Muscle layer of colon (tissue), 2 donors: ENCODE results near the gene RPL31.
A peak's percentile ranks its signal among the peaks of the same experiment; 100 is the strongest.

ENCODE experiments used
- H3K27ac ChIP-seq: one replicate; pipeline ENCODE4 v1.7.0; 2013; ENCODE audit warnings: low read depth, mild to moderate bottlenecking, low read length, moderate library complexity
- H3K27me3 ChIP-seq, 2 donors: one replicate each; pipeline ENCODE4 v1.7.0; 2013; ENCODE audit warnings: low read length in 2 of 2, mild to moderate bottlenecking in 2 of 2; ENCODE audit not compliant: insufficient read depth in 2 of 2, control insufficient read depth in 1 of 2
- H3K36me3 ChIP-seq: one replicate; pipeline ENCODE4 v1.7.0; 2013; ENCODE audit warnings: mild to moderate bottlenecking, low read length; ENCODE audit not compliant: insufficient read depth
- H3K4me1 ChIP-seq: one replicate; pipeline ENCODE4 v1.7.0; 2013; ENCODE audit warnings: mild to moderate bottlenecking, low read length; ENCODE audit not compliant: insufficient read depth
- H3K4me3 ChIP-seq, 2 donors: one replicate each; pipeline ENCODE4 v1.7.0; 2013; ENCODE audit warnings: low read length in 2 of 2, low read depth in 1 of 2, mild to moderate bottlenecking in 1 of 2, moderate library complexity in 1 of 2
- H3K9ac ChIP-seq: one replicate; pipeline ENCODE4 v1.7.0; 2013; ENCODE audit warnings: low read length
- H3K9me3 ChIP-seq: one replicate; pipeline ENCODE4 v1.7.0; 2013; ENCODE audit warnings: mild to moderate bottlenecking, low read length
- donor health status: abdominal sarcoma.
- donor health status: Adenocarcinoma of cecum.

The RPL31 gene

DNA sequence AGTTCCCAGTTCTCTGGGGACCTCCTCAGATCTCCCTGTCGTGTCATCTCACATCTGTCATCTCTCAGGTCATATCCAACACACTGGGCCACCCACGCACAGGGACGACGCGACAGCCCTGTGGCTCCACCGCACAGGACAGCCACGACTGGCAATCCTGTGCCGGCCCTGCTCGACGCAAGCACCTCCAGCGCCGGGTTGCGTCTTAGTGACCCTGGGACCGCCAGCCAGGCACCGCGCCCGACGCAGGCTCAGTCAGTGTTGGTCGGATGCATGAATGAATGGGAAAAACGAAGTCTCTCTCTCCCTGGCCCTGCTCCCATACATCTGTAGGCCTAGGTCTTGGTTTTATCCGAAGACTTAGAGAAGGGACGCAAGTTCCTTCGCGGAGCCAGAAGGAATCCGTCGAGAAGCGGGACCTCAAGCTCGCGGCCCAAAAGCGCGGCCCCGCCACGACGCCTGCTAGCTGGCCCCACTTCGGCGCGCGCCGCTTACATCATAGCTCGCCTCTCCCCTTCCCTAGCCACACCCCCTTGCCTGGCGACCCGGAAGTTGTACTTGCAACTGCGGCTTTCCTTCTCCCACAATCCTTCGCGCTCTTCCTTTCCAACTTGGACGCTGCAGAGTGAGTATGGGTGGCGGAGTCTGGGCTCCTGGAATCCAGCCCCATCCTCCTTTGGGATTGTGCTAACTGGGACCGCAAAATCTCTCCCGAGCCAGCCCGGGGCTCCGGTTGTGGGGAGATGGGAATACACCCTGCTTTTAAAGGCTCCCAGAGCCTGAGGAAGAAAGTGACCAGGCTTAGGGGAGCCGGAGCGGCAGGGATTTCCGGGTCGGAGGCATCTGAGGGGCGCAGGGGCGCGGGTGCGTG is at the start of gene RPL31:
Gene RPL31, plus strand, starts transcription at position 599 of the 871 bp plus-strand sequence. CDS start 413 bp downstream, outside the sequence.
- Histone ChIP-seq H3K27me3 (no peaks in the 10 kb centered on the region), H3K27ac (peak within 1 kb of the TSS; percentile 85)

DNA sequence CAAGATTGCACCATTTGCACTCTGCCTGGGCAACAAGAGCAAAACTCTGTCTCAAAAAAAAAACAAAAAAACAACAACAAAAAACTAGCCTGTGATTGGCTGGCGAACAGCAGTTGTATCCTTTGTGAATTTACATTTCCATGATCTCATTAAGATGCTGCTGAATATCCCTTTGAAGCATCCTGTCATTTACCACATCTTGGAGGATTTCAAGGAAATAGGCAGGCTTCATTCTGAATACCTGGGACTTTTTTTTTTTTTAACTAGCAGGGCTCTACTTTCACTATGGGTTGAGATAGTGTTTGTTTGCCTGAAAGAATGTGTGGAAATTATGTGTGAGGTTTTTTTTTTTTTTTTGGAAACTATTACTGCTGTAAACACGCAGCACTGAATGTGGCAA is 49.6 kb upstream of the RPL31 start:
- Histone ChIP-seq H3K9ac (no peak overlapping the region), H3K36me3 (peaks cover 3% of the 10 kb centered on the region), H3K4me1 (no peaks in the 10 kb centered on the region), H3K9me3 (no peaks in the 10 kb centered on the region), H3K27me3 (no peaks in the 10 kb centered on the region), H3K4me3 (no peak overlapping the region), H3K27ac (no peak overlapping the region)

More for the DNA sequence above, at the start of gene RPL31:
- Histone ChIP-seq H3K9me3 (no peaks in the 10 kb centered on the region), H3K36me3 (peaks cover 33% of the 10 kb centered on the region), H3K4me1 (peaks cover 19% of the 10 kb centered on the region), H3K9ac (peak within 1 kb of the TSS; percentile 77), H3K4me3 (peak within 1 kb of the TSS; percentile 61 to 79)

DNA sequence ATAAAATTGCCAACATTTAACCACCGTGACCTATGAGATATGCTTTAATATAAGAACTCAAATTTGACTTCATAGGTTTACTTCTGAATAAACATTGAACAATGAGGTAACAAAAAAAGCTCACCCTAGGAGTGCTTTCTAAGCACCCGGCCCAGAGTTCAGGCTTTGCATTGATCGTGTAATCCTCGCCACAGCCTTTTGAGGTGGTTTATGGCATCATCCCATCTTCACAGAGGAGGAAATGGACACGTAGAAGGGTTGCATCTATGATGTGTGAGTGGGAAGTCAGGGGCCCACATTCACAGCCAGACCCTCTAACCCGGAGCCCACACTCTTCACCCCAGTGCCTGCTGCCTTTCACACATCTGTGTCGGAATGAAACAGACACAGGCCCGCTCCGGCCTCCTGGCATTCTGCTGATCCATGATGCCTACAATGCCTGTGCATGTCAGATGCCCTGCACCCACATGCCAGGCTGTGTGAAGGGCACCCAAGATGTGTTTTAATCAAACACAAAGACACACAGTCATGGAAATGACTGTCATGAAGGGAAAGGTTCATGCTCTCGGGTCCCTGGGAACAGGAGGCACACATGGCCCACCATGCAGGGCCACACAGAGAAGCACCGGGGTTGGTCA is 48.6 kb upstream of the RPL31 start:
- Histone ChIP-seq H3K9me3 (no peaks in the 10 kb centered on the region), H3K36me3 (peaks cover 3% of the 10 kb centered on the region), H3K27me3 (no peaks in the 10 kb centered on the region), H3K4me3 (no peak overlapping the region), H3K4me1 (peaks cover 6% of the 10 kb centered on the region), H3K9ac (no peak overlapping the region), H3K27ac (no peak overlapping the region)

DNA sequence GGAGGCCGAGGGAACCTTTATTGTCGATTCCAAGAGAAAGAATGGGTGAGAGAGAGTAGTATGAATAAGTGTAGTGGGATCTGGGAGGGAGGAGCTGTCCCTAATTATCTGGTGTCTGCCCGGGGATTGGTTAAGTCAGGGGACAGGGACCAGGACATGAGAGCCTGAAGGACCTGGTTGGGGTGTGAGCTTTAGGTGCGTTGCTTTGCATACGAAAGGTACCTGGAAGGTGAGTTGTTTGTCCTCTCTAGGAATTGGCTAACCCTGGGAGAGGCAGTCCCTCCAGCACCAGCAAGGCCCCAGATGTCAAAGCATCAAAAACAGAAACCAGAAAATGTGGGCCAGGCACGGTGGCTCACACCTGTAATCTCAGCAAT is 48.1 kb upstream of the RPL31 start:
- Histone ChIP-seq H3K9me3 (no peaks in the 10 kb centered on the region), H3K4me1 (peaks cover 7% of the 10 kb centered on the region), H3K27ac (no peak overlapping the region), H3K9ac (no peak overlapping the region), H3K36me3 (peaks cover 3% of the 10 kb centered on the region), H3K27me3 (no peaks in the 10 kb centered on the region), H3K4me3 (no peak overlapping the region)

DNA sequence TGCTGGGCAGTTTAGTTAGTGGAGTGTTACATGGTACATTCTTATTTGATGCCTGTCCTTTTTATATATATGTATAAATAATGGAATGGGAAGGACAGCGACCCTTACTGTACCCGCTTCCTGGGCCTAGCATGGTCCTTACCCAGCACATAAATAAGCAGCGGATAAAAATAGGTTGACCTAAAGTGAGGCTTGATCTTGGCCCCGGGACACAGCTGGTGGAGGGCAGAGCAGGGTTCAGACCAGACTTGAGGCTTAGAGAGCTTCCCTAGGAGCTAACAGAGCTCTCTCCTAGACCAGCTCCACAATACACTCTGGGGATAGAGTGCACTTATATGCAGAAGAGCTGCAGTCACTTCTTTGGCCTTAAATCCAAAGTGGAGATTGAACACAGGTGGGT is 46.9 kb upstream of the RPL31 start:
- Histone ChIP-seq H3K27ac (no peak overlapping the region), H3K36me3 (peaks cover 2% of the 10 kb centered on the region), H3K27me3 (no peaks in the 10 kb centered on the region), H3K9me3 (no peaks in the 10 kb centered on the region), H3K9ac (no peak overlapping the region), H3K4me1 (peaks cover 7% of the 10 kb centered on the region), H3K4me3 (no peak overlapping the region)

DNA sequence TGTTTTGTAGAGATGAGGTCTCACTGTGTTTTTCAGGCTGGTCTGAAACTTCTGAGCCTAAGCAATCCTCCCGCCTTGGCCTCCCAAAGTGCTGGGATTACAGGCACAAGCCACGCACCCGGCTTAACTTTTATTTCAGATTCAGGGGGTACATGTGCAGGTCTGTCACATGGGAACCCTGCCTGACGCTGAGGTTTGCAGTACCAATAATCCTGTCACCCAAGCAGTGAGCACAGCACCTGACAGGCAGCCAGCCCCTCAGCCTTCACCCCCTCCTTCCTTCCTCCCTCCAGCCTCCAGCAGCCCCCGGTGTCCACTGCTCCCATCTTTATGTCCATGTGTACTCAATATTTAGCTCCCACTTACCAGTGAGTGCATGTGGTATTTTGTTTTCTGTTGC is 46.0 kb upstream of the RPL31 start:
- H3K9me3 ChIP-seq: no peaks in the 10 kb centered on the region
- H3K27ac ChIP-seq: no peak overlapping the region
- no peaks in the 10 kb centered on the region for H3K27me3 ChIP-seq
- H3K4me1 ChIP-seq: peaks cover 7% of the 10 kb centered on the region
- no peak overlapping the region for H3K4me3 ChIP-seq
- H3K36me3 ChIP-seq: no peaks in the 10 kb centered on the region
- no peak overlapping the region for H3K9ac ChIP-seq

DNA sequence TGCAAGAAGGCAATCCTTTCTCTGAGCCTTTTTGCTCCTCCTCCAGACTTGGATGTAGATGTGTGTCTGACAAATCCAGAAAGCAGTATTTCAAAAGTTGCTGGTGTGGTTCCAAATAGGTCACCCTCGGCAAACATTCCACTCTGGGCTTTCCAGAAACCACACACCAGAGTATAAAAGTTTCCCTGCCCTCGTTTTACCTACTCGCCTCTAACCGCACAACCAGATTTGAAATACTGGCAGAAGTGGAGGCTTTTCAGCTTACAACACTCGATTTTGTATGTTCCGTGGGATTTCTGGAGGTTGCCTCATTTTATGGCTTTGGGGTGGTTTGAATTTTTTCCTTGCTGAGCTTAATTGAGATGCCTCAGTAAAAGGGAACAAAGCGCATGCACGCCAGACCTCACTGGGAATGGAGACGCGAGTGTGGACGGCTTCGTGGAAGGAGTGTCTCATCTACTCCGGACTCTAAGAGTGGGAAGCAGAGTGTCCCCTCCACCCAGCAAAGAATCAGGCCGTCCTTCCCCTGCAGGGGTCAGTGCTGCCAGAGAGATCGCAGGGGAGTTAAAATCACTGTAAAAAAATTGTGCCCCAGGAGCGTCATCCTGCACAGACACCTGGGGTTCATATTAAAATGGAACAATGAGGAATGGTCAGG is 44.0 kb upstream of the RPL31 start:
- no peak overlapping the region for H3K27ac ChIP-seq
- no peak overlapping the region for H3K9ac ChIP-seq
- H3K27me3 ChIP-seq: no peaks in the 10 kb centered on the region
- H3K9me3 ChIP-seq: no peaks in the 10 kb centered on the region
- H3K4me3 ChIP-seq: no peak overlapping the region
- H3K4me1 ChIP-seq: peaks cover 7% of the 10 kb centered on the region
- H3K36me3 ChIP-seq: no peaks in the 10 kb centered on the region

DNA sequence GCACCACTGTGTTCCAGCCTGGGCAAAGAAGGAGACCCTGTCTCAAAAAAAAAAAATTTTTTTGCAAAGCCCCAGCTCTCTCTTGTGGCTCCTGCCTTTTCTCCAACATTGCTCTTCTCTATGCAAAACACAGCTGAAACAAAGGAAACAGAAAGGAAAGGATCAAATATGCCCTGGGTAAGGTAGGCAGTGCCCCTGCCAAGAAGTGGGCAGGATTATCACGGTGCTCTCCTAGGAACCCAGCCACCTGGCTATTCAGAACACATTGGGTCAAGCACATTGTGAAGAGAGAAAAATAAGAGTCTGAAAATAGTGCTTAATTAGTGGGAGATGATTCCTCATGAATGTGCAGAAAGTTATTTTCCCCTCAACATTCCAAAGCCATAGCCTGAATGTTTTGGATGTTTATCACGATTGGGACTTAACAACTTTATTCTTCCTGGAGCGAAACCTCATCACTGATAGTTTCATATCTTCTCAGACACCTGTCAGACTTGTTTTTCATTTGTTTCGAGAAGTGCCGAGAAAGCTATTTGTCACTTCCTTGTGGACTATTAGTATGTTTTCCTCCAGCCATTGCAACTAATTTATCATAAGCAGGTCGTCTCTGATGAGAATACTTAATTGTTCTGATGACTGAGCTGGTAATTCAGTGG is 42.7 kb upstream of the RPL31 start:
- H3K36me3 ChIP-seq: no peaks in the 10 kb centered on the region

DNA sequence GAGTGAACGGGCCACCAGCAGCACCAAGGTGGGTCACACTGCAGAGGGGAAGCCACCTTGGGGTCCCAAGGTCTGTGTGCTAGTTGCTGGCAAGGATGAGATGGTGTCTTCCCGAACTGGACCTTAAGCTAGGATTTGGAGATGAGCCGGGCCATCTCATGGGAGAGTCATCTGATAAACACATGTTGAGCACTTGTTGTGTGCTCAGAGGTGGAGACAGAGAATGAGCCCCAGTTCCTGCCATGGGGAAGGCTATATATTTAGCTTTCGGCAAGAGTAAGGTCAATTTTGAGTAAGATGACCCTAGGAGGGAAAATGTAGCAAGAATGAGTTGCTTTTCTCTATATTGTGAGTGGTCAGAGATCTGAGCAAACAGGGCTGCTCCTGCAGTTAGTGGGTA is 41.4 kb upstream of the RPL31 start:
- no peak overlapping the region for H3K27ac ChIP-seq
- no peak overlapping the region for H3K4me3 ChIP-seq

More for the DNA sequence above, 42.7 kb upstream of the RPL31 start:
- H3K27me3 ChIP-seq: no peaks in the 10 kb centered on the region
- no peaks in the 10 kb centered on the region for H3K9me3 ChIP-seq
- H3K27ac ChIP-seq: no peak overlapping the region
- no peak overlapping the region for H3K9ac ChIP-seq
- no peak overlapping the region for H3K4me3 ChIP-seq
- peaks cover 7% of the 10 kb centered on the region for H3K4me1 ChIP-seq

DNA sequence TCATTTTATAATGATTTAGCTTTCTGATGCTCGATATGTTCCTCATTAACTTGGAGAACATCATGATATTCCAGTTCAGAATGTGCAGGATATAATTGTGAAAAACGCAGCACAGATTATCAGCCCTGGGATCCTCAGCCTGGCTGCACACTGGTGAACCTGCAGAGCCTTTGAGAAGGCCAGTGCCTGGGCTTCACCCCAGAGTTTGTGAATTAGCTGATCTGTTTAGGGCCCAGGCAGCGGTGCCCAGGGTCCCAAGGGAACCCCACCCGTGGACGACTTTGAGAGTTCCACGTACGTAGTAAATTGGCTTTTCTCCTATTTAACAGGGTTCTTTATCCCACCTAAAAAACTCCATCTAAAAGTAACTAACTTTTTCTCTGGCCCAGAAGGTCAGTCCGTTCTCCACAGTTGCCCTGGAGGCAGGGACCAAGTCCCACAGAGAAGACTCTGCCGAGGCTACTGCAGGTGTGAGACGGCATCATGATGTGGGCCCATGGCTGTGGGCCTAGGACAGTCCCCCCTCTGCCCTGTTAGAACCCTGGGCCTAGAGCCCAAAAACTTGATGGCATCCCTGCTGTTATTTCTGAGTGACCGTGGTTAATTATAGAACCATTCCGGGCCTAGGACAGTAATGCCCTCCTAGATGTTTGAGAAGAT is 39.6 kb upstream of the RPL31 start:
- Histone ChIP-seq H3K9me3 (no peaks in the 10 kb centered on the region), H3K36me3 (peaks cover 4% of the 10 kb centered on the region), H3K4me1 (peaks cover 7% of the 10 kb centered on the region), H3K9ac (no peak overlapping the region), H3K27ac (no peak overlapping the region), H3K4me3 (no peak overlapping the region), H3K27me3 (no peaks in the 10 kb centered on the region)

More for the DNA sequence above, 41.4 kb upstream of the RPL31 start:
- H3K36me3 ChIP-seq: peaks cover 4% of the 10 kb centered on the region
- H3K27me3 ChIP-seq: no peaks in the 10 kb centered on the region
- no peak overlapping the region for H3K9ac ChIP-seq
- H3K4me1 ChIP-seq: peaks cover 7% of the 10 kb centered on the region
- no peaks in the 10 kb centered on the region for H3K9me3 ChIP-seq

DNA sequence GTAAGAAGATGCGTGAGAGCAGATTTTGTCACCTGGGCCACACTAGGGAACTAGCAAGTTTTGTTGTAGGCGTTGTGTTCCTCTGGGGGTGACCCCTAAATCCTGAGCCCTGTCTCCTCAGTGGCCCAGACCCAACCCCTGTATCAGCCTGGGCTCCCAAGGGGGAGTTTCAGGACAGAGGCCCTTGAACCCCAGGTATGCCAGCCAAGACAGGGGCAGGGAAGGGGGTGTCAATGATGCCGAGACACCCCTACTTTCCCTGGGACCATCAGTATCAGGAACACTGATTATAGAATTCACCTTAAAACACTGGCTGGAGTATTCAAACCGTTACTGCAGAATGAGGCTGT is 39.1 kb upstream of the RPL31 start:
- Histone ChIP-seq H3K4me1 (peaks cover 6% of the 10 kb centered on the region), H3K9me3 (no peaks in the 10 kb centered on the region), H3K9ac (no peak overlapping the region), H3K36me3 (peaks cover 4% of the 10 kb centered on the region), H3K27ac (no peak overlapping the region), H3K27me3 (no peaks in the 10 kb centered on the region), H3K4me3 (no peak overlapping the region)
